NCI-H774 (cell line): ENCODE data around the gene TUT7.
"Not testable (repeated sequence)": the region's sequence is repeated elsewhere in the genome, so short reads cannot be mapped to it uniquely, and the experiment has no call there.

Experiments
- DNase-seq: peaks from one replicate; lab custom pipeline; 2025; lab: John Stamatoyannopoulos, UW

TUT7 gene

GRCh38 chr9:86347991-86348390, 6.2 kb downstream of the TUT7 start:
- DNase-seq: no peak

- DNase-seq: no peak
These were observed 9.4 kb downstream of the TUT7 start for GRCh38 chr9:86344818-86345217.

GRCh38 chr9:86342269-86342668, 11.9 kb downstream of the TUT7 start:
- DNase-seq: no peak

- DNase-seq: no peak
These were observed 13.2 kb downstream of the TUT7 start for GRCh38 chr9:86341007-86341491.

- DNase-seq: no peak
These were observed 13.7 kb downstream of the TUT7 start for GRCh38 chr9:86340356-86341006.

- DNase-seq: no peak
These were observed 16.6 kb downstream of the TUT7 start for GRCh38 chr9:86337469-86338108.

GRCh38 chr9:86336058-86336457, 18.2 kb downstream of the TUT7 start:
- DNase-seq: no peak

GRCh38 chr9:86333651-86334050, 20.6 kb downstream of the TUT7 start:
- no peak for DNase-seq

GRCh38 chr9:86330186-86330585, 24.0 kb downstream of the TUT7 start:
- no peak for DNase-seq

- DNase-seq: no peak
These were observed 24.6 kb downstream of the TUT7 start for GRCh38 chr9:86329649-86330048.

- DNase-seq: no peak
These were observed 26.1 kb downstream of the TUT7 start for GRCh38 chr9:86328156-86328555.

- no peak for DNase-seq
These were observed 27.7 kb downstream of the TUT7 start for GRCh38 chr9:86326536-86326935.

GRCh38 chr9:86324901-86325300, 29.3 kb downstream of the TUT7 start:
- DNase-seq: no peak

GRCh38 chr9:86324308-86324707, 29.9 kb downstream of the TUT7 start:
- DNase-seq: no peak

- DNase-seq: no peak
These were observed 31.1 kb downstream of the TUT7 start for GRCh38 chr9:86322973-86323644.

GRCh38 chr9:86321373-86321772, 32.8 kb downstream of the TUT7 start:
- DNase-seq: no peak

GRCh38 chr9:86318187-86318586, 36.0 kb downstream of the TUT7 start:
- DNase-seq: no peak

GRCh38 chr9:86315078-86315477, 39.1 kb downstream of the TUT7 start:
- no peak for DNase-seq

- not testable (repeated sequence) for DNase-seq
These were observed 41.3 kb downstream of the TUT7 start for GRCh38 chr9:86312959-86313358.

- DNase-seq: no peak
These were observed 45.5 kb downstream of the TUT7 start for GRCh38 chr9:86308687-86309086.

- no peak for DNase-seq
These were observed 49.9 kb downstream of the TUT7 start for GRCh38 chr9:86304236-86304730.

- no peak for DNase-seq
These were observed 50.8 kb downstream of the TUT7 start for GRCh38 chr9:86303316-86303975.

- no peak for DNase-seq
These were observed 52.5 kb downstream of the TUT7 start for GRCh38 chr9:86301686-86302085.
